ENCODE results near the gene AMMECR1.

Gene AMMECR1

DNA sequence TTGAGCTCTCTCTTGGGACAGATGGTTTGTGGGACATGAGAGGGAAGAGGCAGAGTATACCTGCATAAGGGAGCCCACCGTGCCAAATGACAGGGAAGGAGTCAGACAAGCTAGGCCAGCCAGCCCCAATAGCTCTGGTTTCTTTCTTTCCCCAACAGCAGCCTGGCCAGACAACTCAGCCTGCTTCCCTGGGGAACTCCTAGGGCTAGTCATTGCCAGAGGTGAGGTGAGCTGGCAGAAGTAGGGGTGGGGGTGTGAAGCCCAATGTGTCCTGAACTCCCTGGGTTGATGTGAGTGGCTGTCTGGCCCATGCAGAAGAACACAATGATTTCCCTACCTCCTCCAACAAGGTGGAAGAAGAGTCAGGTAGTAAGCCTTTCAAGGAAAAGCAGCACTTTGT lies 135.5 kb downstream of the AMMECR1 start:
- no peaks in the 10 kb centered on the region for H3K4me1 ChIP-seq (ENCODE audit: insufficient read depth, low read length, severe bottlenecking)
- H2AFZ ChIP-seq (ENCODE audit: low read length) = no peak overlapping the region
- no peaks in the 10 kb centered on the region for H3K27me3 ChIP-seq (ENCODE audit: insufficient read depth, low read length)
- H3K4me2 ChIP-seq (ENCODE audit: low read length) = no peak overlapping the region
- TF ChIP-seq, protein P1, sequence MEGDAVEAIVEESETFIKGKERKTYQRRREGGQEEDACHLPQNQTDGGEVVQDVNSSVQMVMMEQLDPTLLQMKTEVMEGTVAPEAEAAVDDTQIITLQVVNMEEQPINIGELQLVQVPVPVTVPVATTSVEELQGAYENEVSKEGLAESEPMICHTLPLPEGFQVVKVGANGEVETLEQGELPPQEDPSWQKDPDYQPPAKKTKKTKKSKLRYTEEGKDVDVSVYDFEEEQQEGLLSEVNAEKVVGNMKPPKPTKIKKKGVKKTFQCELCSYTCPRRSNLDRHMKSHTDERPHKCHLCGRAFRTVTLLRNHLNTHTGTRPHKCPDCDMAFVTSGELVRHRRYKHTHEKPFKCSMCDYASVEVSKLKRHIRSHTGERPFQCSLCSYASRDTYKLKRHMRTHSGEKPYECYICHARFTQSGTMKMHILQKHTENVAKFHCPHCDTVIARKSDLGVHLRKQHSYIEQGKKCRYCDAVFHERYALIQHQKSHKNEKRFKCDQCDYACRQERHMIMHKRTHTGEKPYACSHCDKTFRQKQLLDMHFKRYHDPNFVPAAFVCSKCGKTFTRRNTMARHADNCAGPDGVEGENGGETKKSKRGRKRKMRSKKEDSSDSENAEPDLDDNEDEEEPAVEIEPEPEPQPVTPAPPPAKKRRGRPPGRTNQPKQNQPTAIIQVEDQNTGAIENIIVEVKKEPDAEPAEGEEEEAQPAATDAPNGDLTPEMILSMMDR (IDR thresholded peaks at IDR 0.05; ENCODE audit: low read length) = no peak
- TF ChIP-seq EZH2 (IDR thresholded peaks at IDR 0.05; ENCODE audit: borderline replicate concordance, low read length) = no peak
- H3K9ac ChIP-seq (ENCODE audit: low read length) = no peak overlapping the region
- no peaks in the 10 kb centered on the region for H3K9me2 ChIP-seq (ENCODE audit: low read depth, low read length)
- no peaks in the 10 kb centered on the region for H4K20me1 ChIP-seq (ENCODE audit: insufficient read depth, low read length)
- no peaks in the 10 kb centered on the region for H3K36me3 ChIP-seq (ENCODE audit: insufficient read depth, low read length)
- H3F3A ChIP-seq (ENCODE audit: insufficient read depth, low read length) = no peaks in the 10 kb centered on the region
- H3K27ac ChIP-seq (ENCODE audit: low read depth, low read length, poor library complexity, severe bottlenecking) = no peak overlapping the region
- H3K9me3 ChIP-seq (ENCODE audit: low read length) = no peaks in the 10 kb centered on the region
- no peaks in the 10 kb centered on the region for H3K79me2 ChIP-seq (ENCODE audit: insufficient read depth, low read length)
- no peak overlapping the region for H3K4me3 ChIP-seq (ENCODE audit: low read depth, low read length, poor library complexity, severe bottlenecking)

DNA sequence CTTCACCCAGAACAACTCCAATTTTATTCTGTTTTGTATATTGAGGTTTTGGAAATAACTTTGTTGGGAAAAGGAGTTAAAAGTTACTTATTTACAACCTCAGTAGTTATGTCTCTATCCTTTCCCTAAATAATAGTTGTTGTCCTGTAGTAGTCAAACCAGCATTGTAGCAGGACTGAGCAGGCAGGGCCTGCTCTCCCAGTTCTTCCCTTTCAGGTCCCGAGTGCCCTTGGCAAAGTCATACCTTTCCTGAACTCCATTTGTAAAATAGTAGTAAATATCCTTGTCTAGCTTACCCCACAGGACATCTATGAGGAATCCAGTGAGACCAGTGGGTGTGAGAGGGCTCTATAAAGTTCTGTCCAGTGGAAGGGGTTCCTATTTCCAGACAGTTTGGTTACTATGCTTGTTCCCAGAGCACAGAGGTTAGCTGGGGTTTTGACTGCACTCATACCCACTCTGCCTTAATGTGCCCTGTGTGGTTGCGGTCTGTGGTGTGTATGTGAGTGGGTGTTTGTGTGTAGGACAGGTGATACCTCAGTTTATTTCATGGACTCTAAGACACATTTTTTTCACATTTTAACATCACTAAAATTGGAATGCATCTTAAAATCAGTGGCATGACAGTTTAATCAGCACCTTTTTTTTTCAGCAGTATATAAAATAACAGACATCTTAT lies 136.3 kb downstream of the AMMECR1 start:
- no peak overlapping the region for H3K27ac ChIP-seq (ENCODE audit: low read depth, low read length, poor library complexity, severe bottlenecking)

DNA sequence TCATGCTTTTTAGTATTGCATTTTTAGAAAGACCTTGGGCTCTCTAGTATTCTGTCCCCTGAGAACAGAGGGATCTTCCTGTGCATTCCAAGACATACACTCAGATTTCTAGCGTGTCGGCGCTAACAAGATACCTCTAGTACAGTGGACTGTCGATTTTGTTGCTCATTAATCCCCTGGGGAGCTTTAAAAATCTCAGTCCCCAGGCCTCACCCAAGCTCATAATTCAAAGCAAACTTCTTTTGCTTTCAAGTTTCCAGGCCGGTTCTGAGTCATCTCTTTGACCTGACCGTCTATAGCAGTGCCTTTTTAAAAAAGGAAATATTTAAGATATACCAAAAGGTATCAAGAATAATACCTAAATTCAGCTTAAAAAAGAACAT lies 137.0 kb downstream of the AMMECR1 start:
- Histone ChIP-seq H3K4me2 (ENCODE audit: low read length) (no peak overlapping the region), H3K79me2 (ENCODE audit: insufficient read depth, low read length) (no peaks in the 10 kb centered on the region), H3K9me2 (ENCODE audit: low read depth, low read length) (no peaks in the 10 kb centered on the region), H3K4me1 (ENCODE audit: insufficient read depth, low read length, severe bottlenecking) (no peaks in the 10 kb centered on the region), H3K27ac (ENCODE audit: low read depth, low read length, poor library complexity, severe bottlenecking) (no peak overlapping the region), H3F3A (ENCODE audit: insufficient read depth, low read length) (no peaks in the 10 kb centered on the region), H3K4me3 (ENCODE audit: low read depth, low read length, poor library complexity, severe bottlenecking) (no peak overlapping the region), H3K9ac (ENCODE audit: low read length) (no peak overlapping the region), H3K27me3 (ENCODE audit: insufficient read depth, low read length) (no peaks in the 10 kb centered on the region), H3K36me3 (ENCODE audit: insufficient read depth, low read length) (no peaks in the 10 kb centered on the region), H4K20me1 (ENCODE audit: insufficient read depth, low read length) (no peaks in the 10 kb centered on the region), H2AFZ (ENCODE audit: low read length) (no peak overlapping the region), H3K9me3 (ENCODE audit: low read length) (no peaks in the 10 kb centered on the region)
- no peak for TF ChIP-seq EZH2 (IDR thresholded peaks at IDR 0.05; ENCODE audit: borderline replicate concordance, low read length)
- TF ChIP-seq, protein P1 (IDR thresholded peaks at IDR 0.05; ENCODE audit: low read length) = no peak

More for the DNA sequence above, 136.3 kb downstream of the AMMECR1 start:
- Histone ChIP-seq H3K4me2 (ENCODE audit: low read length) (no peak overlapping the region), H3K4me3 (ENCODE audit: low read depth, low read length, poor library complexity, severe bottlenecking) (no peak overlapping the region), H3K9ac (ENCODE audit: low read length) (no peak overlapping the region), H3K9me3 (ENCODE audit: low read length) (no peaks in the 10 kb centered on the region), H3F3A (ENCODE audit: insufficient read depth, low read length) (no peaks in the 10 kb centered on the region), H3K36me3 (ENCODE audit: insufficient read depth, low read length) (no peaks in the 10 kb centered on the region), H2AFZ (ENCODE audit: low read length) (no peak overlapping the region), H3K79me2 (ENCODE audit: insufficient read depth, low read length) (no peaks in the 10 kb centered on the region), H4K20me1 (ENCODE audit: insufficient read depth, low read length) (no peaks in the 10 kb centered on the region), H3K9me2 (ENCODE audit: low read depth, low read length) (no peaks in the 10 kb centered on the region), H3K27me3 (ENCODE audit: insufficient read depth, low read length) (no peaks in the 10 kb centered on the region), H3K4me1 (ENCODE audit: insufficient read depth, low read length, severe bottlenecking) (no peaks in the 10 kb centered on the region)
- TF ChIP-seq, protein P1 (IDR thresholded peaks at IDR 0.05; ENCODE audit: low read length) = no peak
- no peak for TF ChIP-seq EZH2 (IDR thresholded peaks at IDR 0.05; ENCODE audit: borderline replicate concordance, low read length)
